SU-DHL-6 (cell line): Measurements from ENCODE around the gene TCTN3.

Source experiments
- H2AFZ ChIP-seq: fragments of 200-600 bp; sonication (generic); 2 replicates; pipeline ENCODE4 v1.6.1; 2014; ENCODE audit warnings: low read depth, mild to moderate bottlenecking, moderate library complexity, mixed read lengths, antibody characterized with exemption, low read length; ENCODE audit not compliant: severe bottlenecking
- H3F3A ChIP-seq: fragments of 200-600 bp; shearing (Covaris generic); 2 replicates; pipeline ENCODE4 v1.6.0; 2016; ENCODE audit warnings: antibody characterized with exemption, mild to moderate bottlenecking; ENCODE audit not compliant: insufficient read depth
- H3K27ac ChIP-seq: fragments of 200-600 bp; sonication (generic); 2 replicates; pipeline ENCODE4 v1.5.1; 2016; ENCODE audit warnings: low read depth, mild to moderate bottlenecking, low read length, moderate library complexity, mixed read lengths
- H3K27me3 ChIP-seq: fragments of 200-600 bp; sonication (generic), shearing (Covaris generic); 2 replicates; pipeline ENCODE4 v1.6.0; 2014; ENCODE audit warnings: mild to moderate bottlenecking, low read length
- H3K36me3 ChIP-seq: fragments of 200-600 bp; sonication (generic); 2 replicates; pipeline ENCODE4 v1.6.1; 2014; ENCODE audit warnings: mild to moderate bottlenecking, low read length, mixed read lengths
- H3K4me2 ChIP-seq: fragments of 300-600, 200-600 bp; shearing (Covaris generic), sonication (generic); 2 replicates; pipeline ENCODE4 v1.6.0; 2014; ENCODE audit warnings: low read length, low read depth, mild to moderate bottlenecking; ENCODE audit not compliant: poor library complexity, severe bottlenecking
- H3K4me3 ChIP-seq: fragments of 200-600 bp; sonication (generic); 2 replicates; pipeline ENCODE4 v1.5.1; 2014; ENCODE audit warnings: antibody characterized with exemption, low read length, mild to moderate bottlenecking, mixed read lengths; ENCODE audit not compliant: insufficient read depth, poor library complexity, severe bottlenecking
- H3K79me2 ChIP-seq: fragments of 200-600 bp; sonication (generic); 2 replicates; pipeline ENCODE4 v1.6.1; 2014; ENCODE audit warnings: mild to moderate bottlenecking, low read length, moderate library complexity; ENCODE audit not compliant: insufficient read depth
- H3K9ac ChIP-seq: fragments of 200-600 bp; sonication (generic); 2 replicates; pipeline ENCODE4 v1.7.0; 2014; ENCODE audit warnings: mild to moderate bottlenecking, low read length
- H3K9me2 ChIP-seq: fragments of 200-600 bp; sonication (generic); replicated peaks from 2 replicates; pipeline ENCODE4 v1.6.1; 2014; ENCODE audit warnings: low read length; ENCODE audit not compliant: insufficient read depth
- H3K9me3 ChIP-seq: fragments of 200-600 bp; sonication (generic); 2 replicates; pipeline ENCODE4 v1.6.1; 2014; ENCODE audit warnings: low read length, mixed read lengths; ENCODE audit not compliant: insufficient read depth
- H4K20me1 ChIP-seq: fragments of 200-600 bp; sonication (generic); 2 replicates; pipeline ENCODE4 v1.6.1; 2014; ENCODE audit warnings: low read depth, mild to moderate bottlenecking, antibody characterized with exemption, low read length, moderate library complexity, mixed read lengths
- EZH2phosphoT487 ChIP-seq: fragments of 200-600 bp; sonication (generic), shearing (Covaris generic); conservative IDR thresholded peaks from 2 replicates; pipeline ENCODE4 v1.6.1; 2018; ENCODE audit warnings: mild to moderate bottlenecking, antibody characterized with exemption, low read length, moderate library complexity, mixed read lengths
- TF ChIP-seq, protein P1 (sequence below): fragments of 200-600 bp; sonication (generic); IDR thresholded peaks from one replicate; pipeline ENCODE4 v1.5.1; 2017; ENCODE audit warnings: antibody characterized with exemption, mild to moderate bottlenecking, low read length, moderate library complexity; ENCODE audit not compliant: insufficient read depth, poor library complexity, severe bottlenecking

Gene TCTN3, protein sequence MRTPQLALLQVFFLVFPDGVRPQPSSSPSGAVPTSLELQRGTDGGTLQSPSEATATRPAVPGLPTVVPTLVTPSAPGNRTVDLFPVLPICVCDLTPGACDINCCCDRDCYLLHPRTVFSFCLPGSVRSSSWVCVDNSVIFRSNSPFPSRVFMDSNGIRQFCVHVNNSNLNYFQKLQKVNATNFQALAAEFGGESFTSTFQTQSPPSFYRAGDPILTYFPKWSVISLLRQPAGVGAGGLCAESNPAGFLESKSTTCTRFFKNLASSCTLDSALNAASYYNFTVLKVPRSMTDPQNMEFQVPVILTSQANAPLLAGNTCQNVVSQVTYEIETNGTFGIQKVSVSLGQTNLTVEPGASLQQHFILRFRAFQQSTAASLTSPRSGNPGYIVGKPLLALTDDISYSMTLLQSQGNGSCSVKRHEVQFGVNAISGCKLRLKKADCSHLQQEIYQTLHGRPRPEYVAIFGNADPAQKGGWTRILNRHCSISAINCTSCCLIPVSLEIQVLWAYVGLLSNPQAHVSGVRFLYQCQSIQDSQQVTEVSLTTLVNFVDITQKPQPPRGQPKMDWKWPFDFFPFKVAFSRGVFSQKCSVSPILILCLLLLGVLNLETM

DNA sequence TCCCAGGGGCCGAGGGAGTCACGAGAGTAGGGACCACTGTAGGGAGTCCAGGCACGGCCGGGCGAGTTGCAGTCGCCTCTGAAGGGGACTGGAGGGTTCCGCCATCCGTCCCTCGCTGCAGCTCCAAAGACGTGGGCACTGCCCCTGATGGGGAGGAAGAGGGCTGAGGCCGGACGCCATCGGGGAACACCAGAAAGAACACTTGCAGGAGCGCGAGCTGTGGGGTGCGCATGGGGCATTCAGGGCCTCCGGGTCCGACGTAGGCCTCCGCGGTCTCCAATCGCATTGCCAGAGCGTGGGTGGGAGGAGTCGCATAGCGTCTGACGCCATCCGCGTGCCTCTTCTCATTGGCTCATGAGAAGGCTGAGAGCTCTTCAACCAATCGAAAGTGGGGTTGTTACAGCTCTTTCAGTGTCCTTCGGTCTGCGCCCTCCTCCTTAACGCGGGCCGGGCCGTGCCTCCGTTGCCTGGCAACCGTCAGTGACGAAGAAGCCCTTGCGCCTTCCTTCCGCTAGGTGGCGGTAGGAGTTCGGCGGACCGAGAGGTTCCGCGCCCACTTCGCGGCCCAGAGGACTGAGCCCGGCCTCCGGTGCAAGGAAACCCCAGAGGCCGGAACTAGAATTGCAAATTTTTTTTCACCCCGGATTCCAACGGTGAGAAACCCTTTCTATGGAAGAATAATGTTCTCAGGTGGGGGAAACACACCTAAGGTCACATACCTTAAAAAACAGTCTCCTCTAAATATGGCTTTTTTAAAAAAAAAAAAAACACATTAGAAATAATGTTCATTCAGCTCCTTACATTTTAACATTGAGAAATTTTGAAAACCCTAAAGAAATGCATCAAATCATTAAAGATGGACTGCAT is at the start of gene TCTN3:
Gene TCTN3 (minus strand): TSS at position 260 of the 867 bp plus-strand sequence. CDS start 28 bp downstream, at position 232.
- H3K27ac ChIP-seq = no peak within 1 kb of the TSS
- peak within 1 kb of the TSS; percentile 88 for H2AFZ ChIP-seq
- no peaks in the 10 kb centered on the region for H3K36me3 ChIP-seq
- H3K4me2 ChIP-seq = peak within 1 kb of the TSS; percentile 76
- TF ChIP-seq EZH2phosphoT487 = no peak
- TF ChIP-seq, protein P1, sequence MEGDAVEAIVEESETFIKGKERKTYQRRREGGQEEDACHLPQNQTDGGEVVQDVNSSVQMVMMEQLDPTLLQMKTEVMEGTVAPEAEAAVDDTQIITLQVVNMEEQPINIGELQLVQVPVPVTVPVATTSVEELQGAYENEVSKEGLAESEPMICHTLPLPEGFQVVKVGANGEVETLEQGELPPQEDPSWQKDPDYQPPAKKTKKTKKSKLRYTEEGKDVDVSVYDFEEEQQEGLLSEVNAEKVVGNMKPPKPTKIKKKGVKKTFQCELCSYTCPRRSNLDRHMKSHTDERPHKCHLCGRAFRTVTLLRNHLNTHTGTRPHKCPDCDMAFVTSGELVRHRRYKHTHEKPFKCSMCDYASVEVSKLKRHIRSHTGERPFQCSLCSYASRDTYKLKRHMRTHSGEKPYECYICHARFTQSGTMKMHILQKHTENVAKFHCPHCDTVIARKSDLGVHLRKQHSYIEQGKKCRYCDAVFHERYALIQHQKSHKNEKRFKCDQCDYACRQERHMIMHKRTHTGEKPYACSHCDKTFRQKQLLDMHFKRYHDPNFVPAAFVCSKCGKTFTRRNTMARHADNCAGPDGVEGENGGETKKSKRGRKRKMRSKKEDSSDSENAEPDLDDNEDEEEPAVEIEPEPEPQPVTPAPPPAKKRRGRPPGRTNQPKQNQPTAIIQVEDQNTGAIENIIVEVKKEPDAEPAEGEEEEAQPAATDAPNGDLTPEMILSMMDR = peak; percentile 99
- peaks cover 21% of the 10 kb centered on the region for H3K79me2 ChIP-seq
- H3K4me3 ChIP-seq = peak within 1 kb of the TSS; percentile 89
- 0 out of 2 replicates have a peak, but pooled peaks cover 4% of the 10 kb centered on the region for H3F3A ChIP-seq
- no peaks in the 10 kb centered on the region for H3K9me2 ChIP-seq
- H3K9ac ChIP-seq = peak within 1 kb of the TSS; percentile 78
- no peaks in the 10 kb centered on the region for H4K20me1 ChIP-seq
- no peaks in the 10 kb centered on the region for H3K27me3 ChIP-seq
- peaks cover 7% of the 10 kb centered on the region; the same call in 1 of the 2 replicates for H3K9me3 ChIP-seq

DNA sequence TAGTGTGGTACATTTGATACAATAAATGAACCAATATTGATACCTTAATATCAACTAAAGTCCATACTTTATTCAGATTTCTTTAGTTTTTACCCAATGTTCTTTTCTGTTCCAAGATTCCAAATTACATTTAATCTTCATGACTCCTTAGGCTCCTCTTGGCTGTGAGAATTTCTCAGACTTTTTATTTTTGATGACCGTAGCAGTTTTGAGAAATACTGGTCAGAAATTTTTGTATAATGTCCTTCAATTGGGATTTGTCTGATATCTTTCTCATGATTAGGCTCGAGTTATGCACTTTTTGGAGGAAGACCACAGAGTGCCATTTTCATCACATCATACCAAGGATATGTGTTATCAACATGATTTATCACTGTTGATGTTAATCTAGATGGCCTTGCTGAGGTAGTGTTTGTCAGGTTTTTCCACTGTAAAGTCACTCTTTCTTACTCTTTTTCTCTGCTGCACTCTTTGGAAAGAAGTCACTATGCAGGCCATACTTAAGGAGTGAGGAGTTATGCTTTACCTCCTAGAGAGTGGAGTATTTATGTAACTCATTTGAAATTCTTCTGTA is 49.3 kb upstream of the TCTN3 start:
- Histone ChIP-seq H4K20me1 (no peaks in the 10 kb centered on the region), H3F3A (no peaks in the 10 kb centered on the region), H3K36me3 (no peaks in the 10 kb centered on the region), H2AFZ (no peak overlapping the region), H3K4me3 (no peak overlapping the region), H3K9me2 (no peaks in the 10 kb centered on the region), H3K9me3 (no peaks in the 10 kb centered on the region), H3K9ac (no peak overlapping the region), H3K79me2 (no peaks in the 10 kb centered on the region), H3K4me2 (peak overlapping the region; percentile 37), H3K27ac (no peak overlapping the region), H3K27me3 (no peaks in the 10 kb centered on the region)
- TF ChIP-seq EZH2phosphoT487 = no peak
- TF ChIP-seq, protein P1 = no peak

DNA sequence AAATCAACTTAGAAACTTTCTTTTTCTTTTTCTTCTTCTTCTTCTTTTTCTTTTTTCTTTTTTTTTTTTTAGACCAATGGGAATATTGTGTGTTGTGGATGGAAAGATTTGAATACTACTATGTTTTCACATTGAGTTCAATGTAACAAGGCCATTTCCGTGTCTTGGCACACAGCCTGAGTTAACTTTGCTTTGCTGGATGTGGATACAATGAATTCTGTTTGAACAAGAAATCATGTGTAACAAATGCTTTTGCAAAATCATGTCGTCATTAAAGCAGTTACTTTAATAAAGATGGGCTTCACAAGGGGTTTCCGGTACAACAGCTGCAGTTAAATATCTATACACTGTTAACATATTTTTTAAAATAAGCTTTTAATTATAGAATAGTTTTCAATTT is 48.8 kb upstream of the TCTN3 start:
- no peaks in the 10 kb centered on the region for H3K79me2 ChIP-seq
- no peak for TF ChIP-seq EZH2phosphoT487
- TF ChIP-seq, protein P1 = no peak
- H3K9ac ChIP-seq = no peak overlapping the region
- no peak overlapping the region for H3K27ac ChIP-seq
- no peaks in the 10 kb centered on the region for H3F3A ChIP-seq
- H4K20me1 ChIP-seq = no peaks in the 10 kb centered on the region
- H3K4me3 ChIP-seq = no peak overlapping the region
- H3K9me3 ChIP-seq = no peaks in the 10 kb centered on the region
- H3K4me2 ChIP-seq = peak overlapping the region; percentile 37
- H3K27me3 ChIP-seq = no peaks in the 10 kb centered on the region
- no peaks in the 10 kb centered on the region for H3K36me3 ChIP-seq
- no peaks in the 10 kb centered on the region for H3K9me2 ChIP-seq
- peak overlapping the region; percentile 33 for H2AFZ ChIP-seq
